SK-N-SH treated with all-trans-retinoic acid at 6 μM for 48 hours (cell line): ENCODE results near the gene PSTK.

Experiments used
- ATAC-seq: fragments of 200-7000 bp; cut with Tn5 transposase; 3 replicates; pipeline ENCODE4 v1.9.1; 2020; ENCODE audit warnings: mild to moderate bottlenecking, moderate library complexity
- ARNTL ChIP-seq: fragments of 450-650 bp; formaldehyde crosslinking; IDR thresholded peaks from 2 replicates; pipeline ENCODE4 v1.5.0; 2020; ENCODE audit warnings: low read depth, mild to moderate bottlenecking, moderate library complexity, borderline replicate concordance
- BACH2 ChIP-seq: fragments of 250-450 bp; sonication (Bioruptor Pico); IDR thresholded peaks from 2 replicates; pipeline ENCODE4 v1.9.0; 2021; ENCODE audit warnings: mild to moderate bottlenecking, borderline replicate concordance
- CREB5 ChIP-seq: fragments of 250-450 bp; sonication (Bioruptor Pico); IDR thresholded peaks from 2 replicates; pipeline ENCODE4 v1.5.1; 2020; ENCODE audit warnings: low read depth, mild to moderate bottlenecking, moderate library complexity
- CSDC2 ChIP-seq: fragments of 250-450 bp; sonication (Bioruptor Pico); IDR thresholded peaks from 2 replicates; pipeline ENCODE4 v1.5.0; 2020; ENCODE audit warnings: mild to moderate bottlenecking, moderate library complexity
- CSRNP3 ChIP-seq: fragments of 250-450 bp; sonication (Bioruptor Pico); IDR thresholded peaks from 2 replicates; pipeline ENCODE4 v1.5.1; 2021; ENCODE audit warnings: mild to moderate bottlenecking, moderate library complexity
- ESRRG ChIP-seq: fragments of 250-450 bp; sonication (Bioruptor Pico); IDR thresholded peaks from 2 replicates; pipeline ENCODE4 v1.6.1; 2021; ENCODE audit warnings: mild to moderate bottlenecking
- GLIS3 ChIP-seq: fragments of 250-450 bp; sonication (Bioruptor Pico); IDR thresholded peaks from 2 replicates; pipeline ENCODE4 v1.5.0; 2020; ENCODE audit warnings: mild to moderate bottlenecking, moderate library complexity
- ISL1 ChIP-seq: fragments of 250-450 bp; sonication (Bioruptor Pico); IDR thresholded peaks from 2 replicates; pipeline ENCODE4 v2.1.2; 2022; ENCODE audit warnings: mild to moderate bottlenecking, moderate library complexity
- OSR1 ChIP-seq: fragments of 250-450 bp; sonication (Bioruptor Pico); IDR thresholded peaks from 2 replicates; pipeline ENCODE4 v1.8.0; 2022; ENCODE audit warnings: moderate library complexity, mild to moderate bottlenecking, inconsistent platforms
- PPARA ChIP-seq: fragments of 250-450 bp; sonication (Bioruptor Pico); IDR thresholded peaks from 2 replicates; pipeline ENCODE4 v1.5.0; 2020; ENCODE audit warnings: mild to moderate bottlenecking, borderline replicate concordance
- RARB ChIP-seq: fragments of 250-450 bp; sonication (Bioruptor Pico); IDR thresholded peaks from 2 replicates; pipeline ENCODE4 v1.8.0; 2021; ENCODE audit warnings: mild to moderate bottlenecking, moderate library complexity
- SNAI2 ChIP-seq: fragments of 250-450 bp; sonication (Bioruptor Pico); IDR thresholded peaks from 2 replicates; pipeline ENCODE4 v1.5.0; 2020; ENCODE audit warnings: mild to moderate bottlenecking, moderate library complexity
- TOX ChIP-seq: fragments of 250-450 bp; sonication (Bioruptor Pico); IDR thresholded peaks from 2 replicates; pipeline ENCODE4 v1.8.0; 2021; ENCODE audit warnings: mild to moderate bottlenecking, moderate library complexity, borderline replicate concordance
- ZC3H10 ChIP-seq: fragments of 250-450 bp; sonication (Bioruptor Pico); IDR thresholded peaks from 2 replicates; pipeline ENCODE4 v1.5.1; 2021; ENCODE audit warnings: mild to moderate bottlenecking, moderate library complexity
- ZFP3 ChIP-seq: fragments of 250-450 bp; sonication (Bioruptor Pico); IDR thresholded peaks from 2 replicates; pipeline ENCODE4 v1.5.0; 2020; ENCODE audit warnings: mild to moderate bottlenecking, moderate library complexity
- ZFP30 ChIP-seq: fragments of 450-650 bp; formaldehyde crosslinking; IDR thresholded peaks from 2 replicates; pipeline ENCODE4 v1.5.0; 2022; ENCODE audit warnings: mild to moderate bottlenecking, moderate library complexity
- ZNF565 ChIP-seq: fragments of 450-650 bp; formaldehyde crosslinking; conservative IDR thresholded peaks from 2 replicates; pipeline ENCODE4 v1.5.0; 2020; ENCODE audit warnings: low read depth, mild to moderate bottlenecking, moderate library complexity
- ZNF70 ChIP-seq: fragments of 450-650 bp; formaldehyde crosslinking; IDR thresholded peaks from 2 replicates; pipeline ENCODE4 v1.5.0; 2020; ENCODE audit warnings: mild to moderate bottlenecking, moderate library complexity
- ZNF8 ChIP-seq: fragments of 450-650 bp; formaldehyde crosslinking; IDR thresholded peaks from 2 replicates; pipeline ENCODE4 v1.5.0; 2020; ENCODE audit warnings: mild to moderate bottlenecking, moderate library complexity
- TF ChIP-seq, protein P1 (sequence below): fragments of 250-450 bp; sonication (Bioruptor Pico); IDR thresholded peaks from 2 replicates; pipeline ENCODE4 v1.8.0; 2021; ENCODE audit warnings: low read depth, mild to moderate bottlenecking, moderate library complexity, borderline replicate concordance
- TF ChIP-seq, protein P2 (sequence below): fragments of 250-450 bp; sonication (Bioruptor Pico); IDR thresholded peaks from 2 replicates; pipeline ENCODE4 v1.5.0; 2020; ENCODE audit warnings: mild to moderate bottlenecking, moderate library complexity

PSTK gene

DNA sequence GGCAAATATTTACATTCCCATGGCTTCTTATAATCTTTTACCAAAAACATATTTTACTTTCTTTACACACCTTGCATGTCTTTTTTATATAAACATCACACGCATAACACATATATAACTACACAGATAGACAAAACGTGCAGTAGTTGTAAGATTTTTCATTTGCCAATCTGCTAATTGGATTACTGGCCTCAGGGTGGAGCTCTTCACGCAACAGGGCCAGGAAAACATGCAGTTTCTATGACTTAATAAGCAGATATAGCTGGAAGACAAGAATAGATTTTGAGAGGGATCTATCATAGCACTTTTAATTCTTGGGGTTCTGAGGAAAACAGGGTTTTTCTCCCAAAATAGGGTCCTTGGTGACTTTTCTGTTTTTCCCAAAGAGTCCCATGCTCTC lies 41.3 kb downstream of the PSTK start:
- no peak for ATAC-seq
- TF ChIP-seq CSRNP3 (no peak), ZFP3 (no peak), PPARA (CRISPR knock-in tag) (no peak), CREB5 (CRISPR knock-in tag) (no peak), ZNF8 (CRISPR knock-in tag) (no peak), ESRRG (CRISPR knock-in tag) (no peak), OSR1 (CRISPR knock-in tag) (no peak), ZNF565 (no peak), TOX (no peak), ISL1 (no peak), ZFP30 (CRISPR knock-in tag) (no peak), ZNF70 (CRISPR knock-in tag) (no peak), BACH2 (CRISPR knock-in tag) (no peak), ARNTL (CRISPR knock-in tag) (no peak), ZC3H10 (CRISPR knock-in tag) (no peak)
- TF ChIP-seq, protein P1, sequence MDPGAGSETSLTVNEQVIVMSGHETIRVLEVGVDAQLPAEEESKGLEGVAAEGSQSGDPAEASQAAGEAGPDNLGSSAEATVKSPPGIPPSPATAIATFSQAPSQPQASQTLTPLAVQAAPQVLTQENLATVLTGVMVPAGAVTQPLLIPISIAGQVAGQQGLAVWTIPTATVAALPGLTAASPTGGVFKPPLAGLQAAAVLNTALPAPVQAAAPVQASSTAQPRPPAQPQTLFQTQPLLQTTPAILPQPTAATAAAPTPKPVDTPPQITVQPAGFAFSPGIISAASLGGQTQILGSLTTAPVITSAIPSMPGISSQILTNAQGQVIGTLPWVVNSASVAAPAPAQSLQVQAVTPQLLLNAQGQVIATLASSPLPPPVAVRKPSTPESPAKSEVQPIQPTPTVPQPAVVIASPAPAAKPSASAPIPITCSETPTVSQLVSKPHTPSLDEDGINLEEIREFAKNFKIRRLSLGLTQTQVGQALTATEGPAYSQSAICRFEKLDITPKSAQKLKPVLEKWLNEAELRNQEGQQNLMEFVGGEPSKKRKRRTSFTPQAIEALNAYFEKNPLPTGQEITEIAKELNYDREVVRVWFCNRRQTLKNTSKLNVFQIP (CRISPR knock-in tag) = no peak
- TF ChIP-seq, protein P2, sequence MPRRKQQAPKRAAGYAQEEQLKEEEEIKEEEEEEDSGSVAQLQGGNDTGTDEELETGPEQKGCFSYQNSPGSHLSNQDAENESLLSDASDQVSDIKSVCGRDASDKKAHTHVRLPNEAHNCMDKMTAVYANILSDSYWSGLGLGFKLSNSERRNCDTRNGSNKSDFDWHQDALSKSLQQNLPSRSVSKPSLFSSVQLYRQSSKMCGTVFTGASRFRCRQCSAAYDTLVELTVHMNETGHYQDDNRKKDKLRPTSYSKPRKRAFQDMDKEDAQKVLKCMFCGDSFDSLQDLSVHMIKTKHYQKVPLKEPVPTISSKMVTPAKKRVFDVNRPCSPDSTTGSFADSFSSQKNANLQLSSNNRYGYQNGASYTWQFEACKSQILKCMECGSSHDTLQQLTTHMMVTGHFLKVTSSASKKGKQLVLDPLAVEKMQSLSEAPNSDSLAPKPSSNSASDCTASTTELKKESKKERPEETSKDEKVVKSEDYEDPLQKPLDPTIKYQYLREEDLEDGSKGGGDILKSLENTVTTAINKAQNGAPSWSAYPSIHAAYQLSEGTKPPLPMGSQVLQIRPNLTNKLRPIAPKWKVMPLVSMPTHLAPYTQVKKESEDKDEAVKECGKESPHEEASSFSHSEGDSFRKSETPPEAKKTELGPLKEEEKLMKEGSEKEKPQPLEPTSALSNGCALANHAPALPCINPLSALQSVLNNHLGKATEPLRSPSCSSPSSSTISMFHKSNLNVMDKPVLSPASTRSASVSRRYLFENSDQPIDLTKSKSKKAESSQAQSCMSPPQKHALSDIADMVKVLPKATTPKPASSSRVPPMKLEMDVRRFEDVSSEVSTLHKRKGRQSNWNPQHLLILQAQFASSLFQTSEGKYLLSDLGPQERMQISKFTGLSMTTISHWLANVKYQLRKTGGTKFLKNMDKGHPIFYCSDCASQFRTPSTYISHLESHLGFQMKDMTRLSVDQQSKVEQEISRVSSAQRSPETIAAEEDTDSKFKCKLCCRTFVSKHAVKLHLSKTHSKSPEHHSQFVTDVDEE (CRISPR knock-in tag) = no peak
- TF ChIP-seq, all 23 proteins: peak for 0

- ATAC-seq = no peak
- TF ChIP-seq ZNF8 (CRISPR knock-in tag) = no peak
- no peak for TF ChIP-seq ZFP3
- no peak for TF ChIP-seq OSR1 (CRISPR knock-in tag)
- TF ChIP-seq ZC3H10 (CRISPR knock-in tag) = no peak
- TF ChIP-seq, protein P1 (CRISPR knock-in tag) = no peak
- TF ChIP-seq GLIS3 (CRISPR knock-in tag) = no peak
- TF ChIP-seq ISL1 = no peak
- TF ChIP-seq ESRRG (CRISPR knock-in tag) = no peak
- TF ChIP-seq CSDC2 (CRISPR knock-in tag) = no peak
- no peak for TF ChIP-seq PPARA (CRISPR knock-in tag)
- no peak for TF ChIP-seq CREB5 (CRISPR knock-in tag)
- no peak for TF ChIP-seq BACH2 (CRISPR knock-in tag)
- no peak for TF ChIP-seq SNAI2
- TF ChIP-seq ZNF70 (CRISPR knock-in tag) = no peak
- TF ChIP-seq CSRNP3 = no peak
- no peak for TF ChIP-seq ZFP30 (CRISPR knock-in tag)
- TF ChIP-seq ZNF565 = no peak
- no peak for TF ChIP-seq RARB (CRISPR knock-in tag)
Measured at GRCh38 chr10:123024540-123024939, 44.3 kb downstream of the PSTK start.
